HG02623 (cell line): Measurements from ENCODE around the gene TMTC1.
A peak's percentile ranks its signal among the peaks of the same experiment; 100 is the strongest.

Experiments used
- ATAC-seq: cut with Tn5 transposase; IDR thresholded peaks from one replicate; pipeline ENCODE4 v1.9.1; 2021; ENCODE audit warnings: moderate library complexity; ENCODE audit not compliant: unreplicated experiment

The TMTC1 gene

DNA sequence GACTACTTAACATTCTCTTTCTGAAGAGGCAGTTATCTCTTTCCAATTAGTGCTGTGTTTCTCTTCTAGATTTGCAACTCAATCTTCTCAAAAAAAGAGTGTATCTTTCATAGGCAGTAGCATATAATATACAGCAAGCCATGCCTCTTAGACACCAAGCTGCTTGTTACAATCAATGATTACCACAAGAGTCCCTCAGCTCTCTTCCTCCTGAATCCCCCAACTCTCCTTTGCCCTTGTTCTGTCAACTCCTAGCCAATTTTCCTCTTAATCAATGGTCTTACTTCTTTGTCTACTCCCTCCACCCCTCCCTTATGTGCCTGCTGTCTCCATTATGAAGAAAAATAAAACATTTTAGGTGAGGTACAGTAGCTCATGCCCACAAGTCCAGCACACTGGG is 2.6 kb downstream of the TMTC1 start:
- ATAC-seq, result no peak

DNA sequence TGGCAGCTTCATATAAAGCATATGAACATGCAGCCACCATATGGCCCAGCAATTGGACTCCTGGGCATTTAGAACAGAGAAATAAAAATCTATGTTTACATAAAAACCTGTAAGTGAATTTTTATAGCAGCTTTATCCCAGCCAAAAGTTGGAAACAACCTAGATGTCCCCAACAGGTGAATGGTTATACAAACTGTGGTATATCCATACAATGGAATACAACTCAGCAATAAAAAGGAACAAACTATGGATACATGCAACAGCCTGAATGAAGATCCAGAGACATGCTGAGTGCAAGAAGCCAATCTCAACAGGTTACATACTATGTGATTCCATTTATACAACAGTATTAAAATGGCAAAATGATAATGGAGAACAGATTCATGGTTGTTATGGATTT is 3.7 kb downstream of the TMTC1 start:
- ATAC-seq, result no peak

DNA sequence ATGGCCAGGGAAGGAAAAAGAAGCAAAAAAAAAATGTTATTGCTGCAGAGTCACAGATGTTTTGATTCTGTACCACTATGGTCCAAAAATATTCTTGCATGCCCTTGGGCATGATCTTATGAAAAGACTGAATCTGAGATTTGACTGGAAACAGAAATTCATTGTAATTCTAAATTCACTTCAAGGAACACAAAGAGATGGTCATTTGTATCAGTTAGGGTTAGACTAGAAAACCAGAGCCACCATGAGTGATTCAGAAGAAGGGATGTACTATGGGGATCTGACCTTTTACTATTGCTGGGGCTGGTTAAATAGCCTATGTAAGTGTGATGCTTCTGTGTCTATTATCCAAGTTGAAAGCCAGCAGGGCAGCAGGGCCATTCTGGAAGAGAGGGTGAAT is 5.2 kb downstream of the TMTC1 start:
- ATAC-seq, result no peak

DNA sequence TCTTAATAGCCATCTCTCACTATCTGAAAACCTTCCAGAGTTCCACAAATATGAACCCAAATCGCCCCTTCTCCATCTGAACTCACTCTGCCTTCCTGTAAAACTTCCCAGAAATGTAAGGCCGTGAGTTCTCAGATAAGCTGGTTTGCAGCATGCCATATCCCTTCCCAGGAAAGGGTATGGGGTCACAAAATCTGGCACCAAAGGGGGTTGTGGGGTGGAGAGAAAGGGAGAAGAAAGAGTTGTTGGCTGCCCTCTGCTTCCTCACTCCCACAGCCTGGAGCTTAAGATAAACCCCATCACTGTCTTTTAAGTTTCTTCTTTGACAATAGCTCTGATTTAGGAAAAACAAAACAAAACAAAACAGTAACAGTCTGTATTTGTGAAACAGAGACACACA is 10.7 kb downstream of the TMTC1 start:
- no peak for ATAC-seq

DNA sequence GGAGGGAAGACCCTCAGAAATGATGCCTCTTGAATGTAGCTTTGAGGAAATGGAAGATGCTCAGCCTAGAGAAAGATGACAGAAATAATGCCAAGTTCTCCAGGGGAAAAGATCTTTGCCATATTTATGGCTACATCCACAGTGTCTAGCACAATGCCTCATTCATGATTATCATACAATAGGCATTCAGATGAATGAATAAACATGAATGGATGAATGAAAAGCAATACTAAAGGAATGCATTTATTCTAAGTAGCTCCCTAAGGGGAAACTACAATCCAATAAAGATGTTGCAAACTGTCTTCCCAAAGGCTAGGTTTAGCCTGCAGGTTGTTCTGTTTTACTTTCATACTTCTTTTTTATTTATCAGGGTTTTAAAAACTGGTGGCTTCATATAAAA is 12.0 kb downstream of the TMTC1 start:
- no peak for ATAC-seq

DNA sequence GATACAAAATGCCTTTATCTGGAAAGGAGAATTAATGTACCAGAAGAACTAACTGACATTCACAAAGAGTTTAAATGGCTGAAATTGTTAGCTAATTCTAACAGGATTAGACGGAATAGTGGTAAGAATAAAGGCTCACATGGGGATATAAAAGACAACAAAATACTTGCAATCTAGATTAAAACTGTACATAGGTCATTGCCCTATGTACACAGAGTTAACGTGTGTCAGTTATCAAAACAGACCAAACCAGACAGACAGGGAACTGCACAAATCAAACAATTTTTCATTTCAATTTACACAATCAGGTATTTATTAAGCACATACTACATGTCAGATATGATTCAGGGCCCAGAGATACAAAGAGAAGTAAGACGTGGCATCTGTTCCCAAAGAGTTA is 12.6 kb downstream of the TMTC1 start:
- ATAC-seq, result no peak

DNA sequence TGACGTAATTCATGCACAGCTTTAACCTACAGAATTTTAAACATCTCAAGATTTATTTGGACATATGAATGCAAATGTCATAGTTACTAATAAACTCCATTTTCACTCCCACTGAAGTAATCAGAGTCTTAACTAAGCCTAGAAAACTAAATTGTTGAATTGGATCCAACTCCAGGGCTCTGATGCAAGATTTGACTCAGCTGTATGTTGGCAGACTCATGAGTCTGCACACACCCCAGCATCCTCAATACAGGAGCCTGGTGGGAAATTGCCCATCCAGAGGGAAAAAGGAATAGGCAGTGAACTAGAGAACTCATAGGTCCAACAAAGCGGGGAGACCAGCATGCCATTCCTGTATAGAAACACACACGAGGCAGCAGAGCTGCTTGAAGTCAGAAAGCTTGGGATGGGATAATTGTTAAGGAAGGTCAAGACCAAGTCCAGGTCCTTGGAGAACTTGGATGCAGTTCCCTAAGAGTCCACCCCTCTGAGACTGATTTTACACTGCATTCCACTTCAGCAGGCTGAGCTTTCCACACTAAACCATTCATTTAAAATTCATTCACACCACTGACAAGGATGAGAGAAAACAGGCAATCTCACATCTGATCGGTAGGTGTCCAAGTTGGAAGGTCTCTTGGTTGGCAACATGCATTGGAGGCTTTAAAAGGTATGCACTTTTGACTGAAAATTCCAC is 14.4 kb downstream of the TMTC1 start:
- no peak for ATAC-seq

DNA sequence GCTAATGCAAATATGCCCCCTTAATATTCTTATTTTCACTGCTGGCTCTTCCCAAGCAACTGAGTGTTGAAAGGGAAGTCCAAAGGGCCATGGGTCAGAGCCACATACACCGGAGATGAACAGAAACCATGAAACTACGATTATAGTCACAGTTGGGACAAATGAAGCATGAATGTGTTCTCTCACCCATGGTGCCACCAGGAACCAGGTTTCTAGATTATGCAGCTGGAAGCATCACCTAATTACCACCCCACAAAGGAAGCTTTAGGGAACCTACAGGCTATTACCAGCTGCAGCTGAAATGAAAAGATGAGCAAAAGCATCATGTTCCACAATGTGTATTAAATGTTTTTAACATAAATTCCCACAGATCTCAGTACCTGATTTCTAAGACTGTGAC is 15.4 kb downstream of the TMTC1 start:
- no peak for ATAC-seq

DNA sequence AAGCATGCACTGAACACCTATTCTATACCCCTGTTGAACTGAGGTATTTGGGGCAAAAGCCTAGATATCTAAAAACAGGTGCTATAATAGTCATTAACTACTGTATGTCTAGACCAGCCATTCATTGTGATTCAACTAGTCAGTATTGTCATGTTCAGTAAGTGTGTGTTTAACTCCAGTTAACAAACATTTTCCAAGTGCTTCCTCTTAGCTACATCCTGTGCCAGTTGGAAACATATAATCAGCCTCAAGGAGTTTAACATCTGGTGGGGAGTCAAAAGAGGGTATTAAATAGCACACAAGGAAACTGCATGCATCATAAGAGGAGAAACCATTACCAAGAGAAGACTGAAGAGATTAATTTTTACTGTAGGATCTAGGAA is 20.4 kb downstream of the TMTC1 start:
- no peak for ATAC-seq

DNA sequence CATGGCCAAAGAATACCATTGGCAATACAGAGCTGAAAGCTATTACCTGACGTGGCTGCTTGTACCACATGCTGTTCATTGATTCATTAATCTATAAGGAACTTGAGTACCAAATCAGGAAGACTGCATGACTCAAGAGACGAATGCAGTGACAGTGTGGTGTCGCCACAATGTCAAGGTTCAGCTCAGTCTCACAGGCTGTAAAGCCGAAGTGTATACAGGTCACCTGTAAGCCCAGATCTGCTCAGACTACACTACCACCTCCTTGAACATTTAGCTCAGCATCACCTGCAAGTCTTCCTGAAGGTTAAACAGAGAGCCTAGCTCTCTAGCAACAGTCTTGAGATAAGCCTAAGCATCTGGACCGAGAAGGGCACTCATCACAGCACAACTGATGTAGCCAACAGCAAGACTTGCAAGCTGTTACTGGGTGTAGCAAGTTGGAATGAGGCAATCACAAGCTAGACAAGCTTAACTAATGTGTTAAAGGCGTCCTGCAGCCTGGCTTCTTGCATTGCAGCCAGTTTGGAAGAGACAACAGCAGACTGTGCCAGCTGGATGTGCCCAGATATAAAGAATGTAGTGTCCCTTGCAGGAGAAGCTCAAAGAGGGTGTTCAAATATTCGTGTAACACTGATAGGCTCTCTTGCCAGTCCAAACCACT is 21.0 kb downstream of the TMTC1 start:
- ATAC-seq, result no peak

DNA sequence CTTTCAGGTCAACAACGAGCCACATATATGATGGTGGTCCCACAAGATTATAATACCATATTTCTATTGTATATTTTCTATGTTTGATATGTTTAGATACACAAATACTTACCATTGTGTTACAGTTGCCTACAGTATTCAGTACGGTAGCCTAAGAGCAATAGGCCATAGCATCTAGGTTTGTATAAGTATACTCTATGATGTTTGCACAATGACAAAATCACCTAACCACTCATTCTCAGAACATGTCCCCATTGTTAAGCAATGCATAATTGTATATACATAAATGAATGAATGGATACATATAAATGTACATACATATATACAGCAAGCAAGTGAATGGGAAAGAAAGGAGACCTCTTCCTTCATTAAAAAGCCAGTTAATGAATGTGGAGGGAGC is 23.8 kb downstream of the TMTC1 start:
- ATAC-seq, result no peak

DNA sequence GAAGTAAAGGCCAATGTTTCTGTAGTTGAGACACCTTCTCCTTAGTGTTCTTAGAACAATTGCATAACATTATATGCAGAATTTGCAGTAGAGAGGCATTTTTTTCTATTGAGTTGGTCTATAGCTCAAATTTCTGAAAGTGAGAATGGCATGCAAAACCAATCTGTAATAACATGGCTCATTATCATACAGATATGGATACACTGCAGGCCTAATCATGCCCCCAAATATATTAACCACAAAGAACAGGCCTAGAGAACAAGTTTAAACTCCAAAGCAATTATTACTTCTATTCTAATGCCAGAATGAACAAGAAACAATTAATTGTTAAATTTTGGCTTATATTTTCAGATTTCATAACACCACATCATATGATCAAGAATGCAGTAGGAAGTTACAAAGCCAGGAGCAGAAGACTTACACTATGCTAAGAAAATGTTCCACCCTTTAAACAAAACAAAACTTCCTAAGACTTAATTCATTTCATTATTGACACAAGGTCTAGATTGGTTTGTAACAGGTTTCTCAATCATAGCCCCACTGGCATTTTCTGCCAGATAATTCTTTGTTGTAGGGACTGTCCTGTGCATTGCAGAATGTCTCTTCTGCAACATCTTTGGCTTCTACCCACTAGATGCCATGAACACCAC is 26.9 kb downstream of the TMTC1 start:
- ATAC-seq, result no peak

DNA sequence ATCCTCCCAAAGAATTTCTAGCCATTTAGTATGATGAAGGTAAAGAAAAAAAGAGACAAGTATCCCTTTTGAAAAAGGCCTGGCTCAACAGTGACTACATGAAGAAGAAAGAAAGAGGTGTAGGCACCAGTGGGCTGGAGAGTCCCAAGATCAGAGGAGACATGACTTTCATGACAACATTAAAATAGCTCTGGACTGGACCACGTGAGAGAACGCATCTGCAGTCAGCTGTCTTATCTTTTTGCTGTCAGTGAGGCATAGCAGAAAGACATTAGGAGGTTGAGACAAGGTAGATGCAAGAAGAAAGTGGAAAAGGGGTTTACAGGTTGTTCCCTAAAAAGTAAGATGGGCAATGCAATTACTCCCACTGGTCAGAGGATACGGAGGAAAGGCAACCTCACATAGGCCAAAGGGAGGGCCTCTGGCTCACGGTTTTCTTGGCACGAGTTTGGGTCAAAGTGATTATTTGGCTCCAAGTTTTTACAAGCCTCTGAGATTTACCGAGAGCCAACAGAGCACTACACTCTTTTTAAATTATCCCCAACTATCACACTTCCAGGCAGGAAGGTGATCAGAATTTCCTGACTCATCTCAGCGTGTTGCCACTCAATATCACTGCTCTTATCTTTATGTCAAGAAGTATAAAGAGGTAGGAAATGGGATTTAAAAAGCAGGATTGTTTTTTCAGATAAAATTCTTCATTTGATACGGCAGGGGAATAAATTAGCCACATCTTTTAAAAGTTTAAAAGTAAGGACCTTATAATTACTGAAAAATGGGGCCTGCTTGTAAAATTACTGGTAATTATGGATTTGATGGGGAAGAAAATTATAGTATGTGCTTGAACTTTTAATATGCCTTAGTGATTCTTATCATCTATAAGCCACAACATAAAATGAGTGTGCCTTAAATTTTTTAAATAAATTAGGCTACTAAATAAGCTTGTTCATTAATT is 29.2 kb downstream of the TMTC1 start:
- no peak for ATAC-seq

DNA sequence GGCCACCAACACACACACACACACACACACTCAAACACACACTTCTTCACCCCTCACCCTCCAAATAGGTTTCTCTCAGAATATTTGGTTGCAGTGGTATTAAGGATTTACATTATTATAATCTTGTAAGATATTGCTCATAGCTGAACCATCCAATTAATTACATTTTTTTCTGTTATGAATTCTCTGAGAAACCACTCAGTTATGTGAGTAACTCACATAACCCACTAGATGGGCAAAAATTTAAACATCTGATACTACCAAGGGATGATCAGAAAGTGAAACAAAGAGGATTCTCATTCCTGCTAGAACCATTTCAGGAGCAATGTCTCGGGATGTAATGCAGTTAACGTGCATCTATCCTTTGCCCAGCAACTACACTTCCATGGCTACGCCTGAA is 31.6 kb downstream of the TMTC1 start:
- no peak for ATAC-seq

DNA sequence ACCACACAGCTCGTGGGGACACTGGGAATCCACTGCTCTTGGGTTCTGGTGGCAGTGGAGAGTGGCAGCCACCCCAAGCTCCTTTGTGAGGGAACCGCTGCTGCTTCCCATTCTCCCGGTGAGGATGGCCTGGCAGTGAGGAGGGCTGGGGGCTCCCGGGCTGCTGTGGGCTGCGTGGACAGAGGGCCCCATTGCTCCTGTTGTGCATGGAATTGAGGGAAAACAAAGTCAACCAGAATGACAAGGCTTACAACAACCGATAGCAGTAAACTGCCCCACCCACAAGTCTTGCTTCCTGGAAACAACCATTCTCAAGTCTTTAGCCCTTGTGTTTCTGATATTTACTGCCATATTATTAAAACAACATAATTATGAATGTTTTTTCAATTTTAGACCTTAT is 32.1 kb downstream of the TMTC1 start:
- ATAC-seq, result no peak

DNA sequence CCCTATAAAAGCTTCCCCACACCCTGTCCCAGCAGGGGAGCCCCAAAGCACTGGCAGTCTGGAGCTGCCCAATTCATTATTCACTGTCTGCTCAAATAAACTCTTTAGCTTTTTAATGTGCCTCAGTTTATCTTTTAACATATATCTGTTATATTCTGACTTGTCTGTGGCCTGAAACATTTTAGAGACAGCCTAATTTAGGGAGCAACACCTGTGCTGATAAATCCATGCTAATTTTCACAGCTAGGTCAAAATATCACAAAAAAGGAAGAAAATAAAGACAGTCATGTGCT is 32.9 kb downstream of the TMTC1 start:
- no peak for ATAC-seq

DNA sequence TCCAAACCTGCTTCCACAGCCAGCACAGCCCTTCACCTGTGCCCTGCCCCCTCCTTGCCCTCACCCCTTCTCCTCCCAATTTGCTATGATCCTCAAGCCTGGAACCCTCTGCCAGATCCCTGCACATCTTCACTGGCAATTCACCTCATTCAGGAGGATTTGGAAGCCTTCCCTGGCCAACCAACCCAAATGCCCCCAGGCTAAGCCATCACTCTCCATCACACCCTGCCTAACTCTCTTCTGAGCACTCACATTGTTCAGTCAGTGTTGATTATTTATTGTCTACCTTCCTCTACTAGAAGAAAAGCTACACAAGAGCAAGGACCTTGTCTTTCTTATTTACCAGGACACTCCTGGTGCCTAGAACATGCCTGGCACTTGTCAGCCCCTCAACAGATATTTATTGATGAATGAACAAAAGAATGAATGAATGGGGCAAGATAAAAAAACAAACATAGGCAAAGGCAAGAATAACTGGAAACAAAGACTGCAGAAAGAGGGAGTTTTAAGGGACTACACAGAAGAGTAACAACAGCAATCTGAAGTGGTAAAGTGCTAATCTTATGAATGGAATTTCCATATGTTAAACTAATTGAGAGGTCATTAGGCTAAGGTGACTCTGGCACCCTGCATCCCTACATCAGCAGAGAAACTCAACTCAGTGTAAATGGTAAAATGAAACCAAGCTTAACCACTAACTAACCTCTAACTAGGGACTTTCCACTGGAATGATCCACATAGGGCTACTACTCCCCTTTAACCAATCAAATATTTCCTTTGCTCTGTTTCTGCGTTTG is 33.4 kb downstream of the TMTC1 start:
- peak; percentile 88 for ATAC-seq

DNA sequence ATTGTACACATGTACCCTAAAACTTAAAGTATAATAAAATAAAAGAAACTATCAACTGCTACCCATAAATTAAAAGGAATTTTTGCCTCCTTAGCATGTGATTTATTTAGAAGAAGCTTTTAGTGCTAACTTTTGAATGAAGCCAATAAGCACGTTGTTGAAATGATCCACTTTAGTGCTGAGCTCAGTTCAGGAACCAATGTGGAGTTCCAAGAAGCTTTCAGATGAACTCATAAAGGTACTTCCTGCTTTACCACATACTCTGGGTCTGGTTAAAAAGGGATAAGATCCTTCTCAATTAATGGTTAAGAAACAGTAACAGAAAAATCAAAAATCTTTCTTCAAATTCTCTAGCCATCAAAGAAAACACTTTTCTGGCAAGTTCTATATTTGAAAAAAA is 39.4 kb downstream of the TMTC1 start:
- ATAC-seq, result no peak

DNA sequence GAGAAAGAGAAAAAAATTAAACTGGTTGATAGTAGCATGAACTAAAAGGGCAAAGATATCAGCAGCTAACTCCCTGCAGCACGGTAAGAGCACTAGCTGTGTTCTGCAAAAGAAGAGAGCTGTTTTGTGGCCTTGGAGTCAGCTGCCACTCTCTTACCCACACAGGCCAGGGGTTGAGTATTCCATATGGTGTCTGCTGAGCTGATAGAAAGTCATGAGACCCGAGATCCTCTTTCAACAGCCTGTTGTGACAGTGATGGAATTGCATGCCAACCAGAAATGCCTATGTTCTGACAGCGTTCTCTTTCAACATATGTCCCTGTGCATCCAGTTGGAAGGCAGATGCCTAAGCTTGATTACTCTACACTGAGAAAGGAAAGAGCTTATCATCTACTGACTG is 39.9 kb downstream of the TMTC1 start:
- ATAC-seq, result no peak

DNA sequence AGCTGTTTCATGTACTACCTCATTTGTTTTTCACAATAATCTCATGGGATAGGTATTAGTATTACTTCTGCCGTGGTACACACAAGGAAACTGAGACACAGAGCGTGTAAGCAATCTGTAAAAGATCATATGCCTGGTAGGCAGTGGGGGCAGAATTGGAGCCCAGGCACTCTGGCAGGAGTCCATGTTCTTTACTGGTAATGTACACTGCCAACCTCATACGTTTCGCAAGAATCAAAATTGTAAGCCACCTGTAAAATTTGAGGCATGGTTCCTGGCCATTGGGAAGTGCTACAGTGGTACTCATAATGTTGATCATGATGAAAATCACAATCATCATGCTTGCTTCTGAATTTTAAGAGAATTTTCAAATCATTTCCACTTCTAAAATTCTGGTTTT is 40.7 kb downstream of the TMTC1 start:
- ATAC-seq, result no peak

DNA sequence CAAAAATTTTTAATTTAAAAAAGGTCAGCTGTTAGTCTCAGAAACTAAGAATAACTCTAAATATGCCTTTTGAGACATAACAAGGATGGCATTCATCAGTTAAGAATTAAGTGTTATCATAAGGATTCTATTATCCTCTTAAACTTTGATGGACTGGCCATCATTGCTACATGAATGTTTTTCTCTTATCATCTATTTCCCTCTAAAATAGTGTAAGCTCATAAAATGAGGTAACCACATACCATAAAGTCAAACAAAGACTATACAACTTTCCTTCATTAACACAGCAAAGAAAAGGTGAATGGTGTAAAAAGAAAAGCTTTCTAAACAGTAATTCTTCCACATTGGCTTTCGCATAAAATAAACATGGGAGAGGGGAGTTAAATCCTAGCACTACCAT is 41.1 kb downstream of the TMTC1 start:
- no peak for ATAC-seq
